HG03460 (cell line): ENCODE measurements around the gene S100A10.

ENCODE experiments used
- ATAC-seq: cut with Tn5 transposase; IDR thresholded peaks from one replicate; pipeline ENCODE4 v1.9.1; 2021; ENCODE audit not compliant: unreplicated experiment

The S100A10 gene

GRCh38 chr1:151988405-151988923 lies 5.2 kb downstream of the S100A10 start:
- ATAC-seq, result no peak

- ATAC-seq, result no peak
Measured at GRCh38 chr1:151986501-151987190, 7.0 kb downstream of the S100A10 start.

DNA sequence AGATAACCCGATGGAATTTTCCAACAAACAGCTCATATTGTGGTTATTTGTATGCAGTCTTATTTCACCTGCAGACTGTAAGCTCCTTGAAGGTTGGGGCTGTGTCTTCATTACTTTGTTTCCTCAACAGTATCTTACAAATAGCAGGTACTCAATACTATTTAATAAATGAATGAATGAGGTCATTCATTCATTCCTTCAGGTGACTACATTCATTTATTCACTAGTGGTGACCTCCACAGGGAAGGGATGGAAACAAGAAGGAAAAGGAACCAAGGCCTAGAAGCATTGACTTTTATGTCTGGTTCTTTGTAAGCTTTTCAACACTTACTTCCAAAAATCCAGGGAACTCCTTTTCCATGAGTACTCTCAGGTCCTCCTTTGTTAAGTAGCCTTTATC lies 7.9 kb downstream of the S100A10 start:
- no peak for ATAC-seq

- no peak for ATAC-seq
Measured at GRCh38 chr1:151985270-151985669, 8.4 kb downstream of the S100A10 start.

DNA sequence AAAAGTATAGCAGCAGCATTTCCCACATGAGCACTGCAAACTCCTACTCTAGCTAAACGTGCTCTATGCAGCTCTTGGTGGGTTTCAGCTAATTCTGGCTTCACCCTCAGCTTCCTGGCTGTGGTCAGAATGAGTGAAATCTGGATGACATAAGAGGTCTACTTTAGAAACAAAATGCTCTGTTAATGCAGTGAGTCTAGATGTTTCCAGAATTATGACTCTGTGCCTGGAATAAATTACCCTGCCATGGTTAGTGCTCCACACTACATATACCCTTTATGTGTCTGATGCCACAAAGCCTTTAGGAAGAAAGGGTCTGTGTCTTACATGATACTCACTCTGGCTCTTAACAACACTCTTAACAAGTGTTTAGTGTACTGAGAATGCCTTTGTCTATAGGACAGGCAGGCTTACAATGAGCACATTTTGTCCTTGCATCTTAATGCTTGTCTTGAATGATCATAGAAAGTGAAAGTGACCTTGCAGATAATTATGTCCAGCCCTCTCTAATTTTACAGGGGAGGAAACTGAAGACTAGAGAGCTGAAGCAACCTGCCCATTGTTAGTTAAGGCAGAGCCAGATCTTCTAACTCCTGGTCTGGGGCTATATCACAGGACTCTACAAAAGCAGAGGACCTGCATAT lies 9.2 kb downstream of the S100A10 start:
- ATAC-seq, result peak; percentile 82

DNA sequence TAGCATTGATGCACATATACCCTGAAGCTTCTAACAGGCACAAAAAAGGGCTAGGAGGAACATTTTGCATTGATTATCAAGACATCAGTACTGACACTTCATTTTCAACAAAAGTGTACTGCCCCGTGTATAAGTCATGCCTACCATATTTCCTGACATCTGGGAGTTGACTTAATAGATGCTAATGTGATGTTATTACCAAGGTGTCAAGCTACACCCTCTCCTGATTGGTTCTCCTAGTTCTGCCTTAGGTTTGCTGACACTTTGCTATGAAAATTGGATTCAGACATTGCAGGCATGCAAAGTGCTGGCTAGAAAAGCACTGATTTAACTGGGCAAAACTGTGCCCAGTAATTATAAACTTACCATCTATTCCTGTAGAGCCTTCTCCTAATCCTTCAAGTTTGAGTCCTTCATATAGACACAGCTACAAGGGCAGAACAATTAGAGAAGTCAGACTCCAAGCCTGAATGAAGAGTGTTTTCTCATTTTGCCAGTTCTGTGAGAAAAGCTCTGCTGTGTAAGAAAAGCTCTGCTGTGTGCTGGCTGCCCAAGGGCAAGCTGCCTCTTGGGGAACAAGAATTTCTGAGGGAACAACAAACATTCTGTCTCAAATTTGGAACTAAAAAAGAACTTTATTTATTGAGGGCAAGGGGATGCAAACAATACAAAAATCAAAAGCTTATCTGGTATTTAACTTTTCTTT lies 11.2 kb downstream of the S100A10 start:
- ATAC-seq, result no peak

- no peak for ATAC-seq
Measured at GRCh38 chr1:151981178-151981525, 12.5 kb downstream of the S100A10 start.

GRCh38 chr1:151980287-151981177 lies 13.1 kb downstream of the S100A10 start:
- no peak for ATAC-seq

- no peak for ATAC-seq
Measured at GRCh38 chr1:151978922-151979321, 14.7 kb downstream of the S100A10 start.

DNA sequence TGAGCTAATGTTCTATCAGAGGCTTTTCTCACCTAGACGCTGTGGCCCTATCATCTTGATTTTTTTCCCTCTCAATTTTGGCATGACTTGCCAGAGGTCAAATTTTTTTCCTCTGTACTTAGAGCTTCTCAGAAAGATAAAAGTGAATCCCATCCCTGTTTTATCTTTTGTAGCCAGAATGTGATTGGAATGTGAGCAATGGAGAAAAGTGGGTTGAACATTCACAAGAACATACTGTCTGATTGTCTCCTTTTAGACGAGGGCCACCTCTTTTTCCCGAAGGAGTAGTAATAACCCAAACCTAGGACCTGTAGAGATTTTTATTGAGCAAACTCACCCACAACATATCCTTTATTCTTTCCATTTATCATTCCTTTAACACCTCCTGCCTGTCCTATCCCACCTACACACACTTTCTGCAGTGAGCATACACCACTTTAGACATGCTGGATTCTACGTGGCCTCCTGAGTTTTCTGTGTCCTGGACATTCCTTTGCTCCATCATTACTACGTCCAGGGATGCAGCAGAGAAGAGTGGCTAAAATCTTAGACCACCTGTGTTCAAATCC lies 15.9 kb downstream of the S100A10 start:
- no peak for ATAC-seq

- ATAC-seq, result no peak
Measured at GRCh38 chr1:151976858-151977257, 16.8 kb downstream of the S100A10 start.

DNA sequence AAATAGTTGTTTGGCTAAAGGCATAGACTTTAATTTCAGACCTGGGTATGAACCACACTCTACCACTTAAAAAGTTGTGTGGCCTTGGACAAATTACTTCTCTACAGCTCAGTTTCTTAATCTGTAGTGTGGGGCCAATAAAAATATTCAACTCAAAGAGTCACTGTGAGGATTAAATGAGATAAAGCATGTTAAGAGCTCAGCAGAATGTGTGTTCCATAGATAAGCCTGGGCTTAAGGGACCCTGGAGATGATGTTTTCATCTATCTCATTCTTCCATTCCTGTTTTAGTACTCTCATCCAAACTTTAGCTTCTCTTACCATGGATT lies 17.7 kb downstream of the S100A10 start:
- no peak for ATAC-seq

DNA sequence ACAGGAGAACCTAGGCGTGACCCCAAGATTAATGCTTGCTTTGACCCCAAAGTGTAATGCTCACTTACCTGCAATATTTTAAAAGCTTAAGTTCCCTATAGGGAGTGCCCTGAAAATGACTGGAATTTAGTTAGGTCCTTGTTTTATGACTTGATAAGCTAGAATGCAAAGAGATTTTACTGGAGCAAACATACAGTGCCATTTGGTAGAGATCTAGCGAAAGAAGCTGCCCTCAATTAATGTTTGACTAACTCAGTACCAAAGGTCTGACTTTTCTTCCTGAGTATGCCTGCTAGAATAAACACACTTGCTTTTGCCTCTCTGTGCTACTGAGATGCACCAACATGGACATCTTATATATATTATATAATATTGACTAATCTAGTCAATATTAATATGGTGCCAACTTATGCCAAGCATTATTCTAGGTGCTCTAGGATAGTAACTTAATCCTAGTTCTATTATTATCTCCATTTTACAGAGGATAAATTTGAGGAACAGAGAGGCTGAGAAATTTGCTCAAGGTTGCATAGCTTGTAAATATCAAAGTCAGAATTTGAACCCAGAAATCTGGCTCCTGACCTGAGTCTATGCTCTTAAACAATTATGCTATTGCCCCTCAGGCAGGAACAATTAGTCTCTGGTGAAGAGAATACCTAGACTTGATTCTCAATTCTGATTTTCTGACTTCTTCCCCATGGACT lies 18.2 kb downstream of the S100A10 start:
- ATAC-seq, result no peak

DNA sequence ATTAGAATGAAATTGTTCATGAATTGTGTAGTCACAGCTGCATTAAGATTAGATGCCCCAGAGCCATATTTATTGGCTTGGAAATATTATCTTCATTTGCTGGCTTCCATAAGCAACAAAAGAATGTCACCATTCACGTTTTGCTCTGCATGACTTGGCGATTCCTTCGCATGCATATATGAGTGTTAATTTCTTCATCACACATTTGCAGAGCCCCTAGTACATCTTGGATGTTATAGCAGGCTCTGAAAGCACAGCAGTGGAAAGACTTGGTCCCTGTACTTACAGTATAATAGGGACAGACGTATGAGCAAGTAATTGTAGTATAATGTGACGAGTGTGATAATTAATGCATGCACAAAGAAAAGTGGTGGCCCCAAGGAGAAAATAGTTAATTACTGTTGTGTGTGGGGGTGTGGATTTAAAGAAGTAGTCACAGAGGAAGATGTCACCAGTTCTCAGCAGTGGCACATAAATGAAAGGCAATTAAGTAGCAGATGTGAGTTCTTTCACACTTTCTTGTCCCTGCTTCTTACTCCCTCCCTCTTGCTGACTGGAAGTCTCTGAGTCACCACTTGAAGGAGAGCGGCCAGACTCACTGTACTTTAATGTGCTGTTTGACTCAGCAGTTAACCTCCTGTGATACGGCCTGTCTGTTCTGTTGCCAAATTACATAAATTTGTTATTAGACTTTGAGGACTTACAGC lies 21.0 kb downstream of the S100A10 start:
- no peak for ATAC-seq

DNA sequence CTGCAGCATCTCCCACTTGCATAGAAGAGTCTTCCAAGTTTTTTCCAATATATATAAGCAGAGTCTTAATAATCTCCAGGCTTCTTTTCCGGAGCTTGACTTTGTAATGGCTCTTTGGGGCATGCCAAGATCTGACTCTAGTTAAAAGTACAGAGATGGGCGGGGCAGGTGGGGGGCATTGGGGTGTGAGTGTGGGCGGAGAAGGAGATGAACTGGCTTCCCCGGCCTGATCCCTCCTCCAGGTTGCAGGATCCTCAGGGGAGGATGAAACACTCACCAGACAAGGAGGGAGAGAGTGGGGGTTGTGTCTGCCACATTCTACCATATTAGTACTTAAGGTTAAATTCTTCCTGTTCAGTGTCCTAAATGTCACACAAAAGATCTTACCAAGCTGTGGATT lies 23.0 kb downstream of the S100A10 start:
- no peak for ATAC-seq

GRCh38 chr1:151970128-151970527 lies 23.5 kb downstream of the S100A10 start:
- ATAC-seq, result no peak

DNA sequence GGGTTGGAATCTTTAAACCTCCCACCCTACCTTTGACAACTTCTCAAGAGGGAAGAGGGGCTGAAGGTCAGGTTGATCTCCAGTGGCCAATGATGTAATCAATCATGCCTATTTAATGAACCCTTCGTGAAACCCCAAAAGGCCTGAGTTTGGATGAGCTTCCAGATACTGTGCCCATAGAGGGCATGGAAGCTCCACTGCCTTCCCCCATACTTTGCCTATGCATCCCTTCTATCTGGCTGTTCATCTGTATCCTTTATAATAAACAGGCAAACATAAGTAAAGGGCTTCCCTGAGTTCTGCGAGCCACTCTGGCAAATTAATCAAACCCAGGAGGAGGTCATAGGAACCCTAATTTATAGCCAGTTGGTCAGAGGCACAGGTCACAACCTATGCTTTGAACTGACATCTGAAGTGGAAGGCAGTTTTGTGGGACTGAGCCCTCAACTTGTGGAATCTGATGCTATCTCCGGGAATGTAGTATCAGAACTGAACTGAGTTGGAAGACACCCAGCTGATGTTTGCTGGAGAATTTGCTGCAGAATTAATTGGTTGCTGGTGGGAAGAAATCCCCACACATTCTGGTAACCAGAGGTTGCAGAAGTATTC lies 24.8 kb downstream of the S100A10 start:
- ATAC-seq, result no peak

GRCh38 chr1:151968058-151968457 lies 25.6 kb downstream of the S100A10 start:
- ATAC-seq, result no peak

GRCh38 chr1:151967091-151967490 lies 26.6 kb downstream of the S100A10 start:
- ATAC-seq, result no peak
